ENCODE data around the gene KCNA5. TPM values are rescaled to one million over a fixed set of nuclear protein-coding genes. Genes with fewer than 3 reads are reported as not detected.

The KCNA5 gene
- total RNA-seq, 1 experiment from 2014 or later = not detected

DNA sequence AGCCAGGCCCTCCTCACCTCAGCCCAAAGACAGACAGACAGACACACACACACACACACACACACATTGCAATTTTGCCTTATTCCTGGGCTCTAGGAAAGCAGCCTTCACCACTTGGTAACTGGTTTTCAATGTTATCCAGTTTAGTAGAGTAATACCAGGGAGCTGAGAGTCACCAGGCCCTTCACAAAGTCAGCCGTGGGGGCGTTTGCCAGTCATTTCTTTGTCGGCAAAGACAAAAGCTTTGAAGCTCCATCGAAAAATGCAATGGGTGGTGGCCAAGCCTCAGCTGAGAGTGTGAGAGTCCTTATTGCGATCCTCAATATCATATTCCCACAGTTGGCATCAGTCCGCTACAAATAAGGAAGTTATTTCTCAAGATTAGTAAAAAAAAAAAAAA lies 8.1 kb upstream of the KCNA5 start:
- Mint-ChIP-seq H3K36me3 (ENCODE audit: insufficient read depth, unreplicated experiment) (no peaks in the 10 kb centered on the region), H3K27me3 (ENCODE audit: insufficient read depth, unreplicated experiment) (peaks cover 33% of the 10 kb centered on the region), H3K4me1 (ENCODE audit: low read depth, unreplicated experiment) (no peaks in the 10 kb centered on the region), H3K9me3 (ENCODE audit: unreplicated experiment) (no peaks in the 10 kb centered on the region), H3K4me3 (ENCODE audit: unreplicated experiment) (no peak overlapping the region), H3K27ac (ENCODE audit: unreplicated experiment) (no peak overlapping the region)
- Histone ChIP-seq H3K9me3 (no peaks in the 10 kb centered on the region), H3K27me3 (replicated peaks; ENCODE audit: control insufficient read depth, insufficient read depth, low read length) (no peaks in the 10 kb centered on the region; the same call in 1 of the 2 replicates), H3K4me3 (ENCODE audit: low read depth, low read length) (no peak overlapping the region), H3K36me3 (ENCODE audit: control insufficient read depth, insufficient read depth, low read length) (no peaks in the 10 kb centered on the region), H3K4me1 (no peaks in the 10 kb centered on the region)
- CTCF ChIA-PET = no interaction called here
- intact Hi-C loops (cut with micrococcal nuclease; ENCODE audit: unreplicated experiment) = no loop called here
- DNase-seq = no peak
- BruUV-seq (replicated peaks) = no TSS peak
- POLR2A ChIA-PET = no interaction called here
- TF ChIP-seq CTCF (IDR thresholded peaks at IDR 0.05; ENCODE audit: insufficient read depth in 1 of 2, low read depth in 1 of 2, low read length in 1 of 2, severe bottlenecking in 1 of 2, unreplicated experiment in 1 of 2) = no peak

DNA sequence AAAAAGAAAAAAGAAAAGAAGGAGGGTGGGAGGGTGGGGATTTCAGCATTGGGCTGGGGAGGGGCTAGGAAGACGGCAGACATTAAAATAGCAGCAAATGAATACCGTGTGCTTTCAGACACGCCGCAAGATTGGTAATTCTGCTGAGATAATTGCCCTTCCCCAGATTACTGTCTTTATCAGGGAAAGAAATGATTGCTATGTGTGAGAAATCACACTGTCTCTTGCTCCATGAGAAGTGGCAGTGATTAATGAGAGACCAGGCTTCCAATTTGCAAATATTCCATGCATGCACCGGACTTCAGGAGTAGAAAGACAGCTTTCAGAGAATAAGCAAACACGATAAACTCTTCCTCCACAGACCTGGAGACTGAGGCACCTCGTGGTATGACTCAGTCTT lies 7.6 kb upstream of the KCNA5 start:
- POLR2A ChIA-PET = no interaction called here
- no peaks in the 10 kb centered on the region; the same call in 1 of the 2 replicates for H3K27me3 ChIP-seq (replicated peaks; ENCODE audit: control insufficient read depth, insufficient read depth, low read length)
- no TSS peak for BruUV-seq (replicated peaks)
- H3K27ac Mint-ChIP-seq (ENCODE audit: unreplicated experiment) = no peak overlapping the region
- H3K4me3 ChIP-seq (ENCODE audit: low read depth, low read length) = no peak overlapping the region
- H3K4me1 ChIP-seq = no peaks in the 10 kb centered on the region
- DNase-seq = no peak
- CTCF ChIA-PET = no interaction called here
- no peaks in the 10 kb centered on the region for H3K36me3 ChIP-seq (ENCODE audit: control insufficient read depth, insufficient read depth, low read length)
- TF ChIP-seq CTCF (IDR thresholded peaks at IDR 0.05; ENCODE audit: insufficient read depth in 1 of 2, low read depth in 1 of 2, low read length in 1 of 2, severe bottlenecking in 1 of 2, unreplicated experiment in 1 of 2) = no peak
- H3K4me1 Mint-ChIP-seq (ENCODE audit: low read depth, unreplicated experiment) = no peaks in the 10 kb centered on the region
- intact Hi-C loops (cut with micrococcal nuclease; ENCODE audit: unreplicated experiment) = no loop called here
- H3K9me3 Mint-ChIP-seq (ENCODE audit: unreplicated experiment) = no peaks in the 10 kb centered on the region
- no peak overlapping the region for H3K4me3 Mint-ChIP-seq (ENCODE audit: unreplicated experiment)
- peaks cover 35% of the 10 kb centered on the region for H3K27me3 Mint-ChIP-seq (ENCODE audit: insufficient read depth, unreplicated experiment)
- no peaks in the 10 kb centered on the region for H3K9me3 ChIP-seq
- no peaks in the 10 kb centered on the region for H3K36me3 Mint-ChIP-seq (ENCODE audit: insufficient read depth, unreplicated experiment)

DNA sequence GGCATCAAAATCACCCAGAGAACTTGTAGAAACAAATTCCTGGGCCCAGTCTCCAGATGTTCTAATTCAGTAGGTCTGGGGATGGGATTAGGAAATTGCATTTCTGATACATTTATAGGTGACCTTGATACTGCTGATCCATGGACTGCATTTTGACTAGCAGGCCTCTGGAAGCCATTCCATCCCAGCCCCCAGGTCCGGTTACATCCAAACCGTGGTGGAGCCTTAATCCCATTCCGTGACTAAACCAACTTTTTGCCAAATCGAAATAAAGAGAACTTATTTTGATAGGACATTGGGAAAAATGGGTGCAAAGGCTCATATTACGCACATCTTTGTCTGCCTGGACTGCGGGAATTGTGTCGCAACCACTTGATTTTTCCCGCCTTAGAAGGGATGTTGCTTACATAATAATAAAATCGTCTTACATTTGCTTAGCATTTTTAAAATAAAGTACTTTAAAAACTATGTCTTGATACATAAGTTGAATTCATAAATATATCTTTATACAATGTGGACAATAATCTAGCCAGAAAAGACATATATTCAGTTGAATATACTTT lies 5.8 kb upstream of the KCNA5 start:
- TF ChIP-seq CTCF (IDR thresholded peaks at IDR 0.05; ENCODE audit: insufficient read depth in 1 of 2, low read depth in 1 of 2, low read length in 1 of 2, severe bottlenecking in 1 of 2, unreplicated experiment in 1 of 2) = no peak
- peaks cover 39% of the 10 kb centered on the region for H3K27me3 Mint-ChIP-seq (ENCODE audit: insufficient read depth, unreplicated experiment)
- no peaks in the 10 kb centered on the region; the same call in 1 of the 2 replicates for H3K27me3 ChIP-seq (replicated peaks; ENCODE audit: control insufficient read depth, insufficient read depth, low read length)

More for the DNA sequence above, 5.8 kb upstream of the KCNA5 start:
- no peak overlapping the region for H3K4me3 ChIP-seq (ENCODE audit: low read depth, low read length)
- no peaks in the 10 kb centered on the region for H3K4me1 Mint-ChIP-seq (ENCODE audit: low read depth, unreplicated experiment)
- no peaks in the 10 kb centered on the region for H3K9me3 ChIP-seq
- no peaks in the 10 kb centered on the region for H3K36me3 Mint-ChIP-seq (ENCODE audit: insufficient read depth, unreplicated experiment)
- no peaks in the 10 kb centered on the region for H3K36me3 ChIP-seq (ENCODE audit: control insufficient read depth, insufficient read depth, low read length)
- intact Hi-C loops (cut with micrococcal nuclease; ENCODE audit: unreplicated experiment) = no loop called here
- no peak overlapping the region for H3K4me3 Mint-ChIP-seq (ENCODE audit: unreplicated experiment)
- H3K4me1 ChIP-seq = no peaks in the 10 kb centered on the region
- DNase-seq = no peak
- no TSS peak for BruUV-seq (replicated peaks)
- ChIA-PET CTCF (no interaction called here), POLR2A (no interaction called here)
- no peaks in the 10 kb centered on the region for H3K9me3 Mint-ChIP-seq (ENCODE audit: unreplicated experiment)
- no peak overlapping the region for H3K27ac Mint-ChIP-seq (ENCODE audit: unreplicated experiment)

Measured in Caco-2 (cell line).